OCI-M1 (cell line): ENCODE results near the gene MIA3.
A peak's percentile ranks its signal among the peaks of the same experiment; 100 is the strongest.
"Not testable (repeated sequence)": the region's sequence is repeated elsewhere in the genome, so short reads cannot be mapped to it uniquely, and the experiment has no call there.

Experiments
- DNase-seq: peaks from one replicate; lab custom pipeline; 2025; lab: John Stamatoyannopoulos, UW

Gene MIA3

GRCh38 chr1:222663431-222663934 lies 45.6 kb downstream of the MIA3 start:
- DNase-seq, result no peak

DNA sequence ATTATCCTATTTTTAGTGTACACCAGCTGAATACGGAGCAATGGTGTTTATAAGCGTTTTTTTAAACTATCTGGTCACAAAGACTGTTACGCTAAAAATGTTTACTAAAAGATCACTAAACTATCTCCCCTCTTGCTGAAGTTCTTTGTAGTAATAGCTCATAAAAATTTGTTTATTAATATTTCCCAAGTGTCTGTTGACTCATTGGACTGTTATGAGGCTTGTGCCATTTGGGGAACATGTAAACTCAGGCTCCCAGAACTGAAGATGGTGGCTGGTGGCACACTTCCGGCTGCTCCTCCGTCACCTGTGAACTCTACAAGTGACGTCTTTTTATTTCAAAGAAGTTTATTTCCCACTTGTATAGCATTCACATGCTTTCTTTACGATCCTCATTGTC lies 48.1 kb downstream of the MIA3 start:
- no peak for DNase-seq

DNA sequence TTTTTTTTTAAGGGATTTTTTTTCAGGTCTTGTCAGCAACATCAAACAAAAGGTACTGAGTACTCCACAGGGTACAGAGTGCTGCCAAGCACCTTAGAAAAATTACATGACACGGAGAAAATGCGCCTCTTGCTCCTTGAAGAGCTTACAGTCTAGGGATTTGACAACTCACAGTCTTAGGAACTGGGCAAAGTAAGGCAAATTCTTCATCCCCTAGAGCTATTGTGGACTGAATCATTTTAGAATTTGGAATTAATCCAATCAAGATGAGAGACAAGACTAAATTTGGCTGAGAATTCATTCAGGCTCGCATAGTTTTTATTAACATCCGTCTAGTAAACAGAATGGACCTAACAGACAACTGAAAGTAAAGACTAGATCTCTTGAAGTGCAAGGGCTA lies 50.3 kb downstream of the MIA3 start:
- DNase-seq, result not testable (repeated sequence)

DNA sequence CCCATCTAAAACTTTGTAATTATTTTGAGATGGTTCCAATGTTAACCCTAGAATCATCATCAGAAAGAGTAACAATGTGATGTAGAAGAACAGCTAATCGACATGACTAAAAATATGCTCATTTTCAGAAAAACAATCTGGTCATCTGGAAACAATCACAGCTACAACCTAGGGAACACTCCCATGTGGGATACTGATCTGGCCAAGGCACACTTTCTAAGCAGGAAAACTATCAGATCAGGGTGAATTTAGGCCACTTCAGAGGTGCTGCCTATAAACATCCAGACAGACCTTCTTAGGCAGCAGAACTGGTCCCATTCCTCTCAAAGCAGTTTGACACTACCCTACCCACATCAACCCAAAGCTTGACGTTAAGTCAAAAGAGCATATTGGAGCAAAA lies 51.2 kb downstream of the MIA3 start:
- not testable (repeated sequence) for DNase-seq

GRCh38 chr1:222670110-222670509 lies 52.2 kb downstream of the MIA3 start:
- no peak for DNase-seq

- no peak for DNase-seq
Measured at GRCh38 chr1:222680080-222680479, 62.2 kb downstream of the MIA3 start.

GRCh38 chr1:222691016-222691415 lies 73.1 kb downstream of the MIA3 start:
- DNase-seq, result no peak

DNA sequence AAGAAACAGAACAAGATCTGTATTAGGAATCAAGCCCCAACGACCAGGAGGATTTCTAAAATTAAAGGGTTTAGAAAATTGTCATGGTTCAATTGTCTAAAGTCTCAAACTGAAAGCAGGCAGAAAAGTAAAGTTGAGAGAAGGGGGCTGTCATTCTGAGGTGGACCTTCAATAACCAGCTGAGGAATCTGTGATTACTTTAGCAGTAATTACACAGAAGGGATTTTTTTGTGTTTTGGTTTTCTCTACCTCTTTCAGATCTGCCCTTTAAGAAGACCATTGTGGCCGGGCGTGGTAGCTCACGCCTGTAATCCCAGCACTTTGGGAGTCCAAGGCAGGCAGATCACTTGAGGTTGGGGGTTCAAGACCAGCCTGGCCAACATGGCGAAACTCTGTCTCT lies 77.0 kb downstream of the MIA3 start:
- no peak for DNase-seq

- DNase-seq, result no peak
Measured at GRCh38 chr1:222696741-222697140, 78.8 kb downstream of the MIA3 start.

DNA sequence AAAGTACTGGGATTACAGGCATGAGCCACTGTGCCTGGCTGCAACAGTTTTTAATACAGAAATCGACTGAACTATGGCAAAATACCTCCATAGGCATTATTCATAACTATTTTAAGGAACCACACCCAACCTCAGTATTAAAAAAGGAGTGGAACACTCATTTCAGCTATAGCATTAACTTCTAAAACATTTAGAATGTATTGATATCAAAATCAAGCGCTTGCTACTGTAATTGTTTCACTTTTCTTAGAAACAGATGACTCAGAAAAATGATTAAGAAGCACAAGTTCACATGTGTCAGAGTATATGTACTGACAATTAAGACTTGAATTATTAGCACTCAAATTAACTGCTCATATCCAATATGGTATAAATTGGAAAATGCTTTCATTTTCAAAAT lies 79.3 kb downstream of the MIA3 start:
- DNase-seq, result no peak

DNA sequence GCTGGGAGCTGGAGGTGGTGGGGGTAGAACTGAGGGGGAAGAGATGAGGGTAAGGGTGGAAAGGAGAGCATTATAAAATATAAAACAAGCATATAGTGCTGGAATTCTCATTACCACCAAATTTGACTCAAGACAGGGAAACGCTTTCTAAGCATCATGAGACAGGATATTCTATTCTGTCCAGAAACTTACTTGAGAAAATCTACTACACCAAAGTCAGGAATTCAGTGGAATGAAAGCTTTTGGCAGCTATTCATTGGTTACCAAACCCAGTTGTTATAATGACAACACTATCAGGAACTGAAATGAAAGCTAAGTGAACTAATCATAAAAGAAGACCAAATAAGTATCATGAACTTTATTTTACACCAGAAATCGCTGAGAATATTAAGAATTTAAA lies 79.9 kb downstream of the MIA3 start:
- DNase-seq, result no peak

- DNase-seq, result no peak
Measured at GRCh38 chr1:222702210-222702609, 84.3 kb downstream of the MIA3 start.

DNA sequence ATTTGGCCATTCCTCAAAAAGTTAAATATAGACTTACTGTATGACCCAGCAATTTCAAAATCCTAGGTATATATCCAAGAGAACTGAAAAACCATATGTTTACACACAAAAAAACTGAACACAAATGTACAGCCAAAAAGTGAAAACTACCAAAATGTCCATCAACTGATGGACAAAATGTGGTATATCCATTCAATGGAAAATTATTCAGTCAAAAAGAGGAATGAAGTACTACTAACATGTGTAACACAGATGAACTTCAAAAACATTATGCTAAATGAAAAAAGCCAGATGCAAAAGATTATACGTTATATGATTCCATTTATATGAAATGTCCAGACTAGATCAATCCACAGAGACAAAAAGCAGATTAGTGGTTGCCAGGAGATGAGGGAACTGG lies 86.4 kb downstream of the MIA3 start:
- no peak for DNase-seq

DNA sequence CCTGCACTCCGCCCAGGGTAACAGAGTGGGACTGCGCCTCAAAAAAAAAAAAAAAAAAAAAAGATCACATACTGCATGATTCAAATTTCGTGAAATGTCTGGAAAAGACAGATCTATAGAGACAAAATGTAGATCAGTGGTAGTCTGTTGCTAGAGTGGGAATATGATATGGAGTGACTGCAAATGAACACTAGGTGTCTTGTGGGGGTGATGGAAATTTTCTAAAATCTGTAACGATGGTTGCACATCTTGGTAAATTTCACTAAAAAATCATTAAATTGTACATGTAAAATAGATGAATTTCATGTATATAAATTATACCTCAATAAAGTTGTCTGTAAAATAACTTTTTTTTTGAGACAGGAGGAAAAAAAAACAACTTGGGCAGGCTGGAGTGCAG lies 88.9 kb downstream of the MIA3 start:
- no peak for DNase-seq

GRCh38 chr1:222709700-222710153 lies 91.8 kb downstream of the MIA3 start:
- peak; percentile 91 for DNase-seq

- peak; percentile 89 for DNase-seq
Measured at GRCh38 chr1:222711319-222712252, 93.7 kb downstream of the MIA3 start.

GRCh38 chr1:222712253-222713090 lies 94.6 kb downstream of the MIA3 start, which contains the start of the genes AIDA and BROX:
Gene AIDA (minus strand): TSS chr1:222712491. CDS start chr1:222712317, 174 bp downstream.
Gene BROX (plus strand): TSS chr1:222712564. CDS start chr1:222715700, 3,136 bp downstream.
- peak; percentile 96 for DNase-seq

DNA sequence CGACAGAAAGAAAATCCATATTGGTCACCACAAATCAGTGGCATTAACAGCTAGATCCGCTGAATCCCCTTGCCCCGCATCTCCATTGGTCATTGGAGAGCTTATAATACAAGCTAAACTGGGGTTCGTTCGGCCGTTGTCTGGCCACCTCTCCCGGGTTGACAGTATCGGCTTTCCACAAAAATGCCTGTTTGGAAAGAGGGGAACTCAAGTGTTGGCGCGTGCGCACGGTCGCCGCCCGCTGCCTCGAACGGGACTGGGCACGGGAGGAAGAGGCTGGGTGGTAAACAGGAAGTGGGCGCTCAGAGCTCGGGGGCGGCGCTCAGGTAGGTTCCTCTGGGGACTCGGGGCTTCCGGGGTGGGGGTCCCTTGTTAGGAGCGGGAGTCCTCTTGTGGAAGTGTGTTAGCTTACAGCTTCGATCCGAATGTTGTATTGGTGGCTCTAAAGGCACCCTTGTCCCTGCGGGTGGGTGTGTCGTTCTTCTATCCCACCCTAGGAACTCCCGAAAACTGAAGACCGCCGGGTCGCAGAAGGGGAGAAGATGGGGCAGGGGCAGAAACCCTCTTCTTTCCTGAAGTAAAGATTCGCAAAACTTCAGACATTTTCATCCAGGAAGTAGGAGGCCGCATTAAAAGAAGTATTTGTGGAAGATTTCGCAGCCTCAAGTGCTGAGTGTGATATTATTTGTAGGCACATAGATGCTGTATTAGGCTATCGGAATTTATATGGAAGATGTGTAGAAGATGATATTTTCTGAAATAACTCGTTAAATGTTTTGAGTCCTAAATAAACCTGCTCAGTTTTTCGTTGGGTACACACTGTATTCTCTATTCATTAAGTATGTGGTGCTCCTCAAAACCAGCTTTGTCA lies 95.4 kb downstream of the MIA3 start:
- peak; percentile 98 for DNase-seq

DNA sequence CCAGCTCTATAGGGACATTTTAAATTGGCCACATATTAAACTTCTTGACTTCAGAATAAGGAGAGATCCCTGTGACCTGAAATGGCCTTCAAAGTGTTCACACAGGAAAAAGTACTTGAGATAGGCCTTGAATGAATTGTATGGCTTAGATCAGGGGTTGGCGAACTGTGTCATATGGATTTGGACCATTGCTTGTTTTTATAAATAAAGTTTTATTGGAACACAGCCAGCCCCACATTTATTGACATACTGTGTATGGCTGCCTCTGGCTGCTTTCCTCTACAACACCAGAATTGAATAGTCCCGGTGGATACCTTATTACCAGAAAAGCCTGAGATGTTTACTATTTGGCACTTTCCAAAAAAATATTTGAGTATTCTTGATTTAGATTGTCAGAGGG lies 98.5 kb downstream of the MIA3 start:
- no peak for DNase-seq
